ENCODE measurements around the gene GYG2. TPM values are rescaled to one million over a fixed set of nuclear protein-coding genes. Genes with fewer than 3 reads are reported as not detected.
A peak's percentile ranks its signal among the peaks of the same experiment; 100 is the strongest.

The GYG2 gene
- total RNA-seq, 4 donors from 2014 or later = 3.8 to 13.7 (median 8.5) TPM

DNA sequence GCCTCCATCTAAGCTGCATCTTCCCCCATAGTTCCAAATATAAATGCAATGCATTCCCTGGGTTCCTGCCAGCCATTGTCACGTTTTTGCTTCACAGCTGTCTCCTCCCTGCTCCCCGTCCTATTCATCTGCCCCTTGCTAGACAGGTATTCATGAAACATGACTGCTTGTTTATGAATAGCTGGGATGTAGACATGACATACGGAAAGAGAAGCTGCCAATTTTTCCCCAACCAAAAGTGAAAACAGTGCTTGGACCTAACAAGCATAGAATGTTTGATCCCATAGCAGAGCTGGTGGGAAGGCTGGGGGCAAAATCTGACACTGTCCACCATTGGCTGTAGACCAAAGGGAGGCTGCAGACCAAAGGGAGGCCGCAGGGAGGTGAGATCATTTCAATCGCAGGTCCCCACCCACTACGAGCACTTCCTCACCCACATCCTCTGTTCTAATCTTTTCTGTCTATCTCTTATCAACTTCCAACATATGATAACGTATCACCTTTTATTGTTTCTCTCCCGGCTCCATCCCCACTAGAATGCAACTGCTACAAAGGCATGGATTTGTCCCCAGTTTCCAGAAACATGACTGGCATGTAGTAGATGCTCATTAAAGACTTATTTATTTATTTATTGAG is 8.5 kb upstream of the GYG2 start:
- no peak overlapping the region for H3K4me3 ChIP-seq
- H3K9me3 ChIP-seq = no peaks in the 10 kb centered on the region
- H3K27ac ChIP-seq = no peak overlapping the region
- H3K4me1 ChIP-seq = no peaks in the 10 kb centered on the region
- ATAC-seq = no peak
- H3K36me3 ChIP-seq = no peaks in the 10 kb centered on the region
- whole genome bisulfite sequencing, 2 donors (ENCODE audit: low coverage in 1 of 2) = 56 to 57% methylated on average over 7 to 8 of the region's 8 CpGs
- TF ChIP-seq, protein P1, sequence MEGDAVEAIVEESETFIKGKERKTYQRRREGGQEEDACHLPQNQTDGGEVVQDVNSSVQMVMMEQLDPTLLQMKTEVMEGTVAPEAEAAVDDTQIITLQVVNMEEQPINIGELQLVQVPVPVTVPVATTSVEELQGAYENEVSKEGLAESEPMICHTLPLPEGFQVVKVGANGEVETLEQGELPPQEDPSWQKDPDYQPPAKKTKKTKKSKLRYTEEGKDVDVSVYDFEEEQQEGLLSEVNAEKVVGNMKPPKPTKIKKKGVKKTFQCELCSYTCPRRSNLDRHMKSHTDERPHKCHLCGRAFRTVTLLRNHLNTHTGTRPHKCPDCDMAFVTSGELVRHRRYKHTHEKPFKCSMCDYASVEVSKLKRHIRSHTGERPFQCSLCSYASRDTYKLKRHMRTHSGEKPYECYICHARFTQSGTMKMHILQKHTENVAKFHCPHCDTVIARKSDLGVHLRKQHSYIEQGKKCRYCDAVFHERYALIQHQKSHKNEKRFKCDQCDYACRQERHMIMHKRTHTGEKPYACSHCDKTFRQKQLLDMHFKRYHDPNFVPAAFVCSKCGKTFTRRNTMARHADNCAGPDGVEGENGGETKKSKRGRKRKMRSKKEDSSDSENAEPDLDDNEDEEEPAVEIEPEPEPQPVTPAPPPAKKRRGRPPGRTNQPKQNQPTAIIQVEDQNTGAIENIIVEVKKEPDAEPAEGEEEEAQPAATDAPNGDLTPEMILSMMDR (IDR thresholded peaks at IDR 0.05) = no peak
- TF ChIP-seq POLR2A (IDR thresholded peaks at IDR 0.05) (no peak), POLR2AphosphoS5 (IDR thresholded peaks at IDR 0.05) (no peak), EP300 (IDR thresholded peaks at IDR 0.05) (no peak)
- H3K27me3 ChIP-seq = no peaks in the 10 kb centered on the region

DNA sequence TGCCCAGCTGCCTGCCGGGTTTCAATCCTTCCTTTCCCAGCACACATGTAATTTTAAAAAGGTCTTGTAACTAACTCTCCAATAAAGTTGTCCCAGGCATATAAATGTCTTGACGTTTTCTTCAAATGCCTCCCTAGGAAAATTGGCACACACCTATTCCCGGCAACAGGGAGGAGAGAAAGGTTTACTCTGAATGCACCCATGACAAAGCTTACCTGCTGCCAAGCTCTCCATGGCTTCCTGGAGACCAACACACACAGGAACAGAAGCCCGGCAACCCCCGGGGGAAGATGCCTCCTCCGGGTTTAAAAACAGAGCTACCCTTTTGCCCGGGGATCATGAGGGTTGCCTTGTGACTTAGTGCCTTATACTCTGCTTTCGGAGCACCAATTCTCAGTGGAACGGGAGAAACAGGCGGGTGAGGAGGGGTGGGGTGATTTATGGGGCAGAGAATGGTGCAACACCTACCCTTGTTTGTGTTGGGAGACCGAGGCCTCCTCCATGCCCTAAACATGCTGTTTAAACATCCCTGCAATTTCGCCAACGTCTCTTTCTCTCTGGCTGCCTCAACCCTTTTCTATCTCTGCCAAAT is 4.8 kb upstream of the GYG2 start:
- H3K36me3 ChIP-seq = no peaks in the 10 kb centered on the region
- H3K27me3 ChIP-seq = no peaks in the 10 kb centered on the region
- no peak for ATAC-seq
- TF ChIP-seq POLR2A (IDR thresholded peaks at IDR 0.05) = no peak
- TF ChIP-seq, protein P1 (IDR thresholded peaks at IDR 0.05) = no peak
- TF ChIP-seq POLR2AphosphoS5 (IDR thresholded peaks at IDR 0.05) = no peak
- TF ChIP-seq EP300 (IDR thresholded peaks at IDR 0.05) = no peak
- 20 to 31% methylated on average over 2 to 8 of the region's 13 CpGs for WGBS, 2 donors (ENCODE audit: low coverage in 1 of 2)
- no peak overlapping the region for H3K27ac ChIP-seq
- H3K9me3 ChIP-seq = no peaks in the 10 kb centered on the region
- H3K4me3 ChIP-seq = no peak overlapping the region
- no peaks in the 10 kb centered on the region for H3K4me1 ChIP-seq

DNA sequence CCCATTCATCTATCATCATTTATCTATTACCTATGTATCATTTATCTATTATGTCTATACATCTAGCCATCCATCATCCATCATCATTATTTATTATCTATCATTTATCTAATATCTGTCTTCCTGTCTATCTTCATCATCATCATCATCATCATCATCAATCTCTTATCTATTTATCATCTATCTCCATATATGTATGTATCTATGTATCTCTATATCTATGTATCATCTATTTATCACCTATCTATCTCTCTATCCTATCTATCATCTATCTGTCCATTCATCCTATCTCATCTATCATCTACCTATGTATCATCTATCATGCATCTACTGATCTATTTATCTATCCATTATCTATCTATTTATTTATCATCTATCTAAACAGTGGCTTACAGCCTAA is 3.8 kb upstream of the GYG2 start:
- Histone ChIP-seq H3K27me3 (peaks cover 6% of the 10 kb centered on the region), H3K4me1 (peaks cover 0 to 8% (median 4%) of the 10 kb centered on the region in 3 donors), H3K27ac (no peak overlapping the region), H3K36me3 (no peaks in the 10 kb centered on the region), H3K9me3 (no peaks in the 10 kb centered on the region), H3K4me3 (no peak overlapping the region)
- TF ChIP-seq, protein P1 (IDR thresholded peaks at IDR 0.05) = no peak
- no peak for TF ChIP-seq EP300 (IDR thresholded peaks at IDR 0.05)
- TF ChIP-seq POLR2AphosphoS5 (IDR thresholded peaks at IDR 0.05) = no peak
- TF ChIP-seq POLR2A (IDR thresholded peaks at IDR 0.05) = no peak
- no peak for ATAC-seq

DNA sequence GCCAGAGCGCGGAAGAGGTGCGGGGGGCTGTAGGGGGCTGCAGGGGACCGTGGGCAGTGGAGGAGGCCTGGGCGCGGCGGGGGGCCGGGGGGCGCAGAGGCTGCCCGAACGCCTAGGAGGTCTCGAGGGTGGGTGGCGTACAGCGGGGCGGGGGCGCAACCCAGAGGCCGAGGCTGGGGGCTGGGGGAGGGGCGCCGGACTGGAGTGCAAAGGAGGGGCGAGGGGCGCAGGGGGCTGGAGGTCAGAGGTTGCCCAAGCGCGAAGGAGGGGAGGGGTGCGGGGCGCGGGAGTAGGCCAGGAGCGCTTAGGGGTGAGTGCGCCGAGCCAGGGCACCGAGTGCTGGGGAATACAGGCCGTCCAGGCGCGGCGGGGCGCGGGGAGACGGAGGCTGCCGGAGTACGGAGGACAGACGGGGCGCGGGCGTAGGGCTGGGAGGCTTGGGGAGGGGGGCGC is 255 bp downstream of the GYG2 start:
- peak overlapping the region in 1 of 4 donors; percentile 12 for H3K27ac ChIP-seq
- H3K4me3 ChIP-seq = peak overlapping the region; percentile 36 to 56
- no peaks in the 10 kb centered on the region for H3K36me3 ChIP-seq
- TF ChIP-seq EP300 (IDR thresholded peaks at IDR 0.05) (no peak), POLR2AphosphoS5 (IDR thresholded peaks at IDR 0.05) (no peak), POLR2A (IDR thresholded peaks at IDR 0.05) (no peak)
- TF ChIP-seq, protein P1 (IDR thresholded peaks at IDR 0.05) = no peak
- ATAC-seq = peak; percentile 36
- peaks cover 7% of the 10 kb centered on the region for H3K27me3 ChIP-seq
- H3K4me1 ChIP-seq = peaks cover 0 to 12% (median 4%) of the 10 kb centered on the region in 3 donors
- WGBS, 2 donors (ENCODE audit: low coverage in 1 of 2) = no CpG with 5 or more reads among the region's 44 CpGs
- H3K9me3 ChIP-seq = no peaks in the 10 kb centered on the region

Measured in gastroesophageal sphincter (tissue), 4 donors.